ENCODE data around the gene FMN2.

GRCh38 chr1:240170806-240171205, 79.1 kb downstream of the FMN2 start:
- TF ChIP-seq EZH2 (IDR thresholded peaks at IDR 0.05; ENCODE audit: borderline replicate concordance), result no peak
- no peak for TF ChIP-seq CTCF (IDR thresholded peaks at IDR 0.05; ENCODE audit: poor library complexity)
